HG03521 (cell line): ENCODE data around the gene ITGB6.
A peak's percentile ranks its signal among the peaks of the same experiment; 100 is the strongest.

Experiments
- ATAC-seq: cut with Tn5 transposase; IDR thresholded peaks from one replicate; pipeline ENCODE4 v1.9.1; 2021; ENCODE audit warnings: mild to moderate bottlenecking, moderate library complexity; ENCODE audit not compliant: unreplicated experiment

The ITGB6 gene

GRCh38 chr2:160221391-160222276, 21.6 kb upstream of the ITGB6 start:
- no peak for ATAC-seq

DNA sequence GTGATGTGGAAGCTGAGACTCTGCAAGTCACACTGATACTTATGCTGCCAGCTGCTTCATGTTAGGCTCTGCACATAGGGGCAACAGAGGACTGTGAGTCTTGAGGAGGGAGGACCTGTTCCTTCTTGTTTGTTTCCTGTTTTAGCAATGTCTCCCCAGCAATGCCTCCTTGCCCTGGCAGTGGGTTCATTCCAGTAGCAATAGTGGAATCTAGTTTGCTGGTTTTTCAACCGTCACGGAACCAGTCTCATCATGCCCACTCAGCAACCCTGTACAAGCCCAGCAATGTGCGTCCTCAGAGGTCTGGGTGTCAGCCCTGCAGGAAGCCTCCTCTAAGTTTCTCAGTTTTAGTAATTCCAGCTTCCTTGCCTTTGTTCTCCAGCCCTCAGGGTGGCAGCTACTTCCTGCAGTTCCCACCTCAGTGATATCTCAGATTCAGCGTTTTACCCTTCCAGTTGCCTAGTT, 20.5 kb upstream of the ITGB6 start:
- ATAC-seq, result no peak

DNA sequence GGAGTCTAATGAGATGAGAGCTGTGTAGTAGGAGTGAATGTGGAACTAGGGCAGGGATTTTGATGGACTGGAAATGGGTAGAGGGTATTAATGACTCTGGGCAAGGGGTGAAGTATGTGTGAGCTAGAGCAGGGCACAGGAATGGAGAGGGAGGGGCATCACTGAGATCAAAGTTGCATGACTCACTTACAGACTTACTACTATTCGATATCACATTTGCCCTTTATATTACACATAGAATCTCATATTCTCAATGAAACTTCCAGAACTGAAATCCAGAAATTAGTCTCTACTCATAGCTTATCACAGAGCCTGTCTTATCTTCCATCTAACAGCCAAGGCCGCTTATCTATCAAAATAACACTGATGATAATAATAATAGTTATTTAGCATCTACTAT, 20.0 kb upstream of the ITGB6 start:
- no peak for ATAC-seq

DNA sequence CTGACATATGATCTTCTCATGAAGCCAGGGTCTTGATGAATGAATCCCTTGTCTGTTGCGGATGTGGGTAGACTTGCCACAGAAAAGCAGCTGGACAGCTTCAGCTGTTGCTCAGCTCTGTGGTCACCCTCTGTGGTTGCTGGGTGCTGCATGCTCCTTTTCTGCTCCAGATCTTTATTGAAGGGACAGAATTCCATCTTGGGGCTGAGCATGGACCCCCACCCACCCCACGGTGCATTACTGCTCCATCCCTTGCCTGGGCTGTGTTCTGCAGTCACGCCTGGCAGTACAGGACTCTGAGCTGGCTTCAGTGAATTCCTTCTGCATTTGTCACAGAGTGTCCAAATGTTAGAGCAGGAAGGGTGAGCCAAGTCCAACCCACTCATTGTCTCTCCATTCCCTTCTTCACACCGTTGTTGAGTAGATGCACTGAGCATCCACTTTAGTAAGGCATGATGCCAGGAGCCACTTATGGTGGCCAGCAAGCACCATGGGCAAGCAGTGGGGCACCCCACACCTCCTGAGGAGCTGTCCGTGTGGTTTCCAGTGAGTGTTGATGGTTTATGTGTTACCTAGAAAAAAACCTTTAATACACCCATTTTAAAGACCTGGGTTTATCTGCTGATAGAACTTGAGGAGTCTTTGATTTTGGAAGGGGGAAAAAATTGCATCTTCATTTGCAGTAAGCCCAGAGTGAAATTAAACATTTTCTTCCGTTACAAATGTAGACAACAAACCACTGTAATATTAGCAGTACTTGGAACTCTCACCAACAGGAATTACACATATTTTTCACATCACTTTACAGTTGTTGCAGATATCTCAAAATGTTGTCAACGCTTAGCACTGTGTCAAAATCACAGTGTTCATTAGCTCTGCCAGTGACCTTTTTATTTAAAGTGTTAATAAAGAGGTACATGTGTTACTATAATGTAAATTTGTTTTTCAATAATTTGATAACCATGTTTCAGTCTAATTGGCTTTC, 14.7 kb upstream of the ITGB6 start:
- ATAC-seq, result no peak

DNA sequence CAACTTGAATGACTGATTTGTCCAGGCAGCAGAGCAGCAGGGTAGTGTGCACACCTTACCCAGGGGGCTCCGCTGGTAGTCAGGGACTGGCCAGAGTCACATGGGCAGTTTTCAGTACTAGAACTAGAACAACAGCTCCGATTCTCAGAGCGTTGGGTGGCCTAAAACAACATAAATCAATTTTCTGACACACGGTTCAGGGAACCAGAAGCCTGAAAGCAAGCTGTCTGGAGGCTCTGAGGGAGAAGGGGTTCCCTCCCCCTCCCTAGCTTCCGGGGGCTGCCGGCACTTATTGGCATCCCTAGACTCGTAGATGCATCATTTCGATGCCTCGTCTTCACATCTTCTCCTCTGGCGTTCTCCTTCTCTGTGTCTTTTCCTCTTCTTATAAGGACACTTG, 13.4 kb upstream of the ITGB6 start:
- no peak for ATAC-seq

- ATAC-seq, result peak; percentile 93
These were observed 10.6 kb upstream of the ITGB6 start for GRCh38 chr2:160210599-160211138.

DNA sequence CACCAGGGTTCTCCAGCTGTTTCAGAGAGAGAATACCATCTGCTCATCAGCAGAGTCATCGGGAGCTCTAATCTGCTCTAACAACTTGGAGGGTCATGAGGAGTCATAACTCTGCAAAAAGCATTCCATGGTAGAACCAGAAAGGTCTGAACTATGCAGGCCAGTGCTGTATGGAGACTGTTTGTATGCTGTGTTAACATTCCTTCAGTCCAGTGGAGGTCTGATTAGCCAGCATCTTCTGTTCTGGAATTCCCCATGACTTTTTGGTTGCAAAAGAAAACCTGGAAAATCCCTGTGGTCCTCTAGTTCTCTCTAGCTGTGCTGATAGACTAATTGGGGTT, 9.4 kb upstream of the ITGB6 start:
- ATAC-seq, result no peak

DNA sequence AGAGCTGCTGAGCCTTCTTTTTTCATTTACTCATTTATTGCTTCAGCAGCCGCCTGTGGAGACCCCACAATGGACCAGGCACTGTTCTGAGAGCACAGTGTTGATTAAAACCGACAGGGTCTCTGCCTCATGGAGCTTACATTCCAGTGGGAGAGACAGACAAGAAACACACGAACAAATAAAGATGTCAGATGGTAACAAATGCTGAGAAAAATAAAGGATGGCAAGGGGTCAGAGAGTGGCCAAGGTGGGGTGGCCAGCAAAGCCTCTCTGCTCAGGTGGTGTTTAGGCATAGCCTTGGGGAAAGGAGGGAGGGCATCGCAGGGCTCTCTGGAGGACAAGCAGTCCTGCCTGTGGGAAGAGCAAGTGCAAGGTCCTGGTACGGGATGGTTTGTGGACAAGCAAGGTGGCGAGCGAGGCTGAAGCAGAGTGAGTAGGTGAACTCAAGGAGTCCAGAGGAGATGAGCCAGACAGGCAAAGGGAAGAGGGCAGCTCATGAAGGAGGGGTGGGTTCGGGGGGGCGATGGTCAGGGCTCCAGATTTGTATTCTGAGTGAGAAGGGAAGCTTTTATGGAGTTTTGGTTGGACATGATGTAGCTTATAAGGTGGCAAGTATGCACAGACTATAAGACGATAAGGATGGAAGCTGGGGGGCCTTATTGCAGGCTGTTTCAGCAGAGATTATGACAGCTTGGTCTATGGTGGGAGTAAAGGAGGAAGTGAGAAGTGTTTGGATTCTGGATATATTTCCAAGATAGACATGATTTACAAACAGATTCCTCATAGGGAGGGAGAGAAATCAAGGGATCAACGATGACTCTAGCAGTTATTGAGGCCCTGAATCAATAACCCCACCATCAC, 8.8 kb upstream of the ITGB6 start:
- ATAC-seq, result no peak

DNA sequence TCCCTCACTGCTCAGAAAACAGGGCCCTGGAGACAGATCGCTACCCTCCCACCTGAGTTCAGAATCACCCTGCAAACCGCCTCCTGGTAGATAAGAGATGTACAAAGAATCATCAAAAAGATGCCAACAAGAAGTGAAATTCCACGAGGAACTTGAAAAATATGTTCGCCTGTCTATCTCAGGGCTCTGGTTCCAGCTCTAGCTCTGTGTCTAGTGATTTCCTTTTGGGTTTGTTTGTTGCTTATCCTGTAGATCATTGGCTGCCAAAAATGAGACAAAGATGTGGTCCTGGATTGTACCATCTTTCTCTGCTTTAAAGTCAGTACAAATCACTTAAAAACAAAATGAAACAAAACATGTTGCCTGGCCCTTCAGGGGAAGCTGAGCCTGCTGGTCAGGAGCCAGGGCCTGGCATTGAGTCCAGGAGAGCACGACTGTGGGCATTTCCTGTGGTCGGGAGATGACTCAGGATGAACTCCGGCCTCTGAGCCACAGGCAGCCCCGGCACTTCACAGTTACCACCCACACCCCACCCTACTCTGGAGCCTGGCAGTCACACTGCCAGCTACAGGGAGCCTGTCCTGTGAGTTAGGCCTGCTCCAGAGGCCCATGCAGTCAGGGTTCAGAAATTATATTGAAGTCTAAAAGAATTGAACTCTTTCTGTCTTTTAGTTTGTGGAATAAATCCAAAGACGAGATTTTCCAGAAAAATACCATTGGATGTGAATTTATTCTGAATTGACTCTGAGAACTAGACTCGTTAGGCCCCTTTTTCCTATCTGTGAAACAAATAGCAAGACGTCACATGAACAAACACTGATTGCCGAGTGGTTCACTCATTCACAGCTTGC, 8.0 kb upstream of the ITGB6 start:
- ATAC-seq, result no peak

- ATAC-seq, result no peak
These were observed 7.2 kb upstream of the ITGB6 start for GRCh38 chr2:160207271-160207670.

- no peak for ATAC-seq
These were observed 6.4 kb upstream of the ITGB6 start for GRCh38 chr2:160206436-160206835.

DNA sequence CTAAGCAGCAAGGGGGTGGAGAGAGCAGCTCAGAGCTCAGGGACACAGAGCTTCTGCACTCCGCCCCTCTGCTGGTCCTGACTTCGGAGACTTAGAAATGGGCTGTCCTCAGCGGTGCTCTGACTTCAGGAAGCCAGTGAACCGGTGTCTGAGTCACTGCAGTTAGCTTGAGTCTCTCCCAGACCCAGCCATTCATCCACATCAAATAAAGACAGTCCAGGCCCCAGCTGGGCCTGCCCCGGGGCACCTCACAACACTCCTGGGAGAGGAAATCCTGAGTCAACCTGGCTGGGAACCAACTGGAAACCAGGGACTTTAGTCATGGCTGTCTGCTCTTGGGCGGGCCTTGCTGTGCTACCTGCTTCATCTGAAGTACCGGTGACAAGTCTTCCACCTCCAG, 5.4 kb upstream of the ITGB6 start:
- ATAC-seq, result no peak

DNA sequence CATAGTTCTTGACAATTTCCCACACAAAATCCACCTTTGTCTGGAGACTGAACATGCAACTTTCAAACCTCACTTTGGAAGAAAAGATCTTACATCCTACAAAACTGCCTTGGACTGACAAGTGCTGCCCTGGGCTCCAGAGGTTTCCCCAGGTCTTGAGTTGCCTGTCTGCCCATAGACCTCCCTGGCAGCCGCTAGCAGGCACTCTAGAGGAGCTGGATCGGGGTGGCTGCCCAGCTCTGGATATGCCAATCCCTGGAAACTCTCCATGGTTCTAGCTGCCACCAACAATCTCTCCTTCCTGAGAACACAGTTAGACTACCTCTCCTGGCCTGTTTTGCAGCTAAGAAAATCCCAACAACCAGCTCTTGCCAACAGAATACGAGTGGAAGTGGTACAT, 3.4 kb upstream of the ITGB6 start:
- ATAC-seq, result no peak

- no peak for ATAC-seq
These were observed 2.9 kb upstream of the ITGB6 start for GRCh38 chr2:160203007-160203406.

DNA sequence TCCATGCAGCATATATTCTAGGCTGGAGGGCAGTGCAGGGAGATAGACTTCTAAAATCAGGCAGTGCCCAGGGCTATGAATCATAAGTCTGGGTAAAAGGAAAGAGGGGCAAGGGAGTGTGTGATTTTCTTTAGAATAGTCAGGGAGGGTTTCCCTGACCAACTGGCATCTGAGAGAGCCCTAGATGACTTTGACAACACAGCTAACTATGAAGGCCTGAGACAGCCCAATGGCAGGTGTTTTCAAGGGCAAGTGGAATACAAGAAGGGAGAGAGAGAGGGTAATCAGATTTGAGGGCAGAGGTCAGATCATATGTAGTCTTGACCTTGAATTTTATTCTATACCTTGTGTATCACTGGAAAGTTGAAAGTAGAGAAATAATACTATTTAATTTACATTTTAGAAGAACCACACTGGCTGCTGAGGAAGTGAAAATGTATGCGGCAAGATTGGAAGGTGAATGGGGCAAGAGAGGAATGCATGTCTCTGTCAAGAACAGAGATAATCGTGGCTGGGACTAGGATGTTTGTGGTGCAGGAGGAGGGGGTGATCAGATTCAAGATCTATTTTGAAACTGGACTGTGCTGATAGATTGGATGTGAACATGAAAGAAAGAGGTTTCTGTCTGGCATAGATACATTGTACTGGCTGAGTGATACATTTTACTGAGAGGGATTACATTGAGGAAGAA, 1.9 kb upstream of the ITGB6 start:
- ATAC-seq, result no peak

GRCh38 chr2:160200921-160201320, 849 bp upstream of the ITGB6 start:
- no peak for ATAC-seq

- ATAC-seq, result no peak
These were observed 1.0 kb downstream of the ITGB6 start for GRCh38 chr2:160199053-160199452.

DNA sequence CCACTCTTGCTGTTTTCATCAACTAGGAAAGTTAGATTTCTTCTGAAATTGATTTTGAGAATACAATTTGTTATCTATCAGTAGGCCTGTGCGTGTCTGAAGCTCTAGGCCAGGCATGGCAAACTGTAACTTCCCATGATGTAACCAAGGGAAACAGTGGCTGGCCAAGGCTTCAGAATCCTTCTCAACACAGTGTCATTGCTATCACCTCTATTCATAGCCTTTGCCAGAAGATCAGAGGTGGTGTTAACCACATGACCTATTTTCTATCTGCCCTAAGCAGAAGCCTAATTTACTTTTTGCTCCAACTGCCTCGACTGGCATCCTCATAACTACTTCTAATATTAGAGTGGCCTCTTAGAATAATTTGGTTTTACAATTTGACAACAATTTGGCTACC, 2.5 kb downstream of the ITGB6 start:
- no peak for ATAC-seq

DNA sequence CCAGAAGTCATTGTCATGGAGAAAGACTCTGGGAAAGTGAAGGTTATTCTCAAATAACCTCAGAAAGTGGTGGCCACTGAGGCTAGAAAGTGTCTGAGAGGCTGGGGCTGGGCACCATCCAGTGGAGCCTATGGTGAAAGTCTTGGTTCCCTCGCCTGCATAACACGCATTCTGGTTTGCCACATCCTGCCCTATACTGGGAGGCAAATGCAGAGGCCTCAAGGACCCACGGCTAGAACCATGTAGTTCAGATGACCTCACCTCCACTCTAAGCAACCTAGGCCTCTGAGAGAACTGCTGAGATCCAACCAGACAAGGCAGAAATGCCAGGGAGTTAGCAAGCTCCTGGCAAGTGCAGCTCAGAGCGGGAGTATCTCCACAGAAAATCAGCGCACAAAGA, 5.1 kb downstream of the ITGB6 start:
- no peak for ATAC-seq
